NOMO-1 treated with dmso at 0.1 percent for 144 hours (cell line): ENCODE data around the gene THAP12.

ENCODE experiments used
- DNase-seq: peaks from one replicate; lab custom pipeline; 2025; ENCODE audit not compliant: unreplicated experiment; lab: John Stamatoyannopoulos, UW

THAP12 gene

DNA sequence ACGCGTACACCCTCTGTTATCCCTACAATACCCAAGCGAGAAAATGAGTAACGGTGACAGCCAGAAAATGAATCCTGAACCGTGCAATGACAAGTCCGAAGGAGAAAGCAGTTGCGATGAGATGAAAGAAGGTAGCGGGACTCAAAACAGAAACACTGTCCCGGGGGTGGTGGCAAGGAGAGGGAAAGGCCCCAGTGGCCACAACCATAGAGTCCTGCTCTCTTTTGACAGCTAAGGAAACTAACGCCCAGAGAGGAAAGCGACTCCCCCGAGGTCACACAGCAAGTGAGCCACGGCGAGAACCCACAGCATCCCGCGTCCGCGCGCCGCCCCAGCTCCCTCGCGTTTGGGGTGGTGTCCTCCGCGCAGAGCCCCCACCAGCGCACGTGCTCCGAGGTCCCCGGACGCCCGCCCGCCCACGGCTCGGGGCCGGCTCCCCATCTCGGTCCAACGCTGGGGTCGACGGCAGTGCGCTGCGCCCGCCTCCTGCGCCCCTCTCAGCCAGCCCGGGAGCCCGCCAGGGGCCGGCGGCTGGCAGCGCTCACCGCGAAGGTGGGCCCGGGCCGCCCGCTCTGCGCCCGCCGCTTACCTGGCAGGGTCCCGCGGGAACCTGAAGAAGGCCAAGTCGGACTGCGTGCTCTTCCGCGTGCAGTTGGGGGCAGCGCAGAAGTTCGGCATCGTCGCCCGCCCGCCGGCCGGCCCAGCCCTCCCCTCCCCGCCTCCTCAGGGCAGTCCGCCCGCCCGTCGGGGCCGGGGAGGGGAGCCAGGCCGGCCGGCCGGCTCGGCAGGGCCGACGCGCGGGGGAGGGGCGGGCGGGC, 564 bp downstream of the THAP12 start:
- peak; percentile 47 for DNase-seq

DNA sequence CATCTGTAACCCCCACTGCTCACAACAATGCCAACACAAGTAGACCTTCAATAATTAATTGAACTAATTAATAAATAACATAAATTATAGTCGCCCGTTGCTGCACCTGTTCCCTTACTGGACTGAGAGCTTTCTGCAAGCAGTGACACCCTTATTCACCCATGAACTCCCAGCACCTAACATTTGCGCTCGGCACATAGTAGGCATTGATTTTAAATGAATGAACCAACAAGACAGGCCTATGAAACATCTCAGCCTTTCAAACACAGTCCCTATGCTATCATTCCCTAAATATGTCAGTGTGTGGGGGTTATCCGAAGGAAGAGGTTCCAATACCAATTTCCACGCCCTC, 1.1 kb downstream of the THAP12 start:
- no peak for DNase-seq

DNA sequence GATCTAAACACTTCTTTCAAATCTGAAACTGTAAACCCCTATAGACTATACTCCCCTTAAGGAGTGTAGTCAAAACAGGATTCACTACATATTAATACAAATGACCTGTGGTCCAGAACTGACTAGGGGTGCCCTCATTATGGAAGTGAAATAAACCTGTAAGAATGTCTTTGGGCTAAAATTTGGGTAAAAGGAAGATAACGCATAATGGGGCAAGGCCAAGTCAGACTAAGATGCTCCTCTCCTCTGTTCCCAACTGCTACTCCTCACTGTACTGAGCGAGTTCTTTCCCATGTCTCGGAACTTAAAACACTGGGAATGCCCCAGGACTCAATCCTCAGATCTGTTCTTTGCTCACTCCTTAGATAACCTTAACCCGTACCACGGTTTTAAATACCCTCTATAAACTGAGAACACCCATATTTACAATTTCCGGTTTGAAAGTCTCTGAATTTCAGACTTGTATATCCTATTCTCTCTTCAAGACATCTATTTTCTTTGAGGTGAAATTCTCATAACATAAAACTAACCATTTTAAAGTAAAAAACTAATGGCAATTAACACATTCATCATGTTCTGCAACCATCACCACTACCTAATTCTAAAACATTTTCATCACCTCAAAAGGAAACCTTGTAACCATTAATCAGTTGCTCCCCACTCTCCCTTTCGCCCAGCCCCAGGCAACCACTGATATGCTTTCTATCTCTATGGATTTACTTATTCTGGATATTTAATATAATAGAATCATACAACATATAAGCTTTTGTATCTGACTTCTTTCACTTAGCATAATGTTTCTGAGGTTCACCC, 4.0 kb downstream of the THAP12 start:
- no peak for DNase-seq

GRCh38 chr11:76371170-76371569, 9.8 kb downstream of the THAP12 start:
- no peak for DNase-seq

GRCh38 chr11:76369406-76369805, 11.5 kb downstream of the THAP12 start:
- DNase-seq = no peak

- DNase-seq = no peak
Observed at GRCh38 chr11:76368490-76368889, 12.4 kb downstream of the THAP12 start.

- no peak for DNase-seq
Observed at GRCh38 chr11:76365038-76365679, 15.8 kb downstream of the THAP12 start.

DNA sequence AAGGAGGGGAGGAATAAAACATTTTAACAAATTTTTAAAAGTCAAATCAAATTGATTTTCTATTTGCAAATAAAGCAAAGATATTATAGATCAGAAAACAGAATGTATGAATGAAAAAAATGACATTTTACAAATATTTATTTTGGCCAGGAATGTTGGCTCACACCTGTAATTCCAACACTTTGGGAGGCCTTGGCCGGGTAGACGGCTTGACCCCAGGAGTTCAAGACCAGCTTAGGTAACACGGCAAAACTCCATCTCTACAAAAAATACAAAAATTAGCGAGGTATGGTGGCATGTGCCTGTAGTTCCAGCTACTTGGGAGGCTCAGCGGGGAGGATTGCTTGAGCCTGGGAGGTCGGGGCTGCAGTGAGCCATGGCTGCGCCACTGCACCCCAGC, 18.2 kb downstream of the THAP12 start:
- DNase-seq = no peak

GRCh38 chr11:76361776-76362175, 19.2 kb downstream of the THAP12 start:
- no peak for DNase-seq

DNA sequence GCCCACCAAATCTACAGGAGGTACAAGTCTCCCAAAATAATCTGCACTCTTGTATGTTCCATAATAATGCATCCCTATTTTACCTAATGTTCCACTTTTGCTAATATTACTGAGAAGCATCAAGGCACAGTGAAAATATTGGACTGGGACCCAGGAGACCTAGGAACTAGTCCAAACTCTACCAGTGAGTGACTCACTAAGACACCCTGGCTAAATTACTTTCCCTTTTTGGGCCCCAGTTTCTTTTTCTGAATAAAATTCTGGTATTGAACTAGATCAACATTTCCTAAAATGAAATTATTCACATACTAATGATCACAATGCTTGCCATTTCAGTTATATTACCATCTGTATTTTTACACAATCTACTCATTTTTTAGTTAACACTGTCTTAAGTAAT, 19.6 kb downstream of the THAP12 start:
- DNase-seq = no peak

GRCh38 chr11:76355172-76355571, 25.8 kb downstream of the THAP12 start:
- DNase-seq = no peak

DNA sequence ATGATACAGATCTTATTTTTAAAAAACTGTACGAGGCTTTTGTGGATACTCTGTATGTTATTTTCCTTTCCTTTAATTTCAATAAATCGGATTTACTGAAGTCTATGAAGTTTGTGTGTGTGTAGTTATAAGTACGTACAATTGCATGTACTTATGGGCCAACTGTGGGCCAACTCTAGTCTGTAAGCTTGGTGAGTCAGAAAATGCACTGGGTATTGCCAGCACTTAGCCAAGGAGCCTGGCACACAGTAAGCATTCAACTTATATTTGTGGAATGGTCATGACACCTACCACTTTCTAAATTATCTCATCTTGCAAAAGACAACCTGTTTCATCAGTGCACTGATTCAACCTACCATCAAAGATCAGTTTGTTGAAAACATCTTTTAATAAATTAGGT, 32.6 kb downstream of the THAP12 start:
- DNase-seq = no peak

DNA sequence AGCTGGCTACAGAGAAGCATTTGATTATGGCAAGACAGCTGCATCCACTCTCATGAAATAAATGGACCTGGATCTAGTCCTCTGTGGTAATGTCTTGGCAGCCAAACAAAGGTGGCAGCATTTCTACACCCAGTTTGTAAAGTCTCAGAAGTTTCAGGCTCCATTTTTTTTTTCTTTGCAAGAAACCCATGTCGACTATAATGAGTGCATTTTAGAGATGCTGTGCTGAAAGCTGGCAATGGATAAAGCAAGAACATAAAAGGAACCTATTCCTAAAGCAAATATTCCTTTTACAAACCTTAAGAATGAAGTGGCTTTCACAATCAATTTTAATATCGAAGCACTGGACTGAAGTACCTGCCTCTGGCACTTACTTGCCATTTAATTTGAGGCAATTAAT, 33.5 kb downstream of the THAP12 start:
- no peak for DNase-seq

- DNase-seq = peak; percentile 92
Observed at GRCh38 chr11:76339221-76339620, 41.7 kb downstream of the THAP12 start.

DNA sequence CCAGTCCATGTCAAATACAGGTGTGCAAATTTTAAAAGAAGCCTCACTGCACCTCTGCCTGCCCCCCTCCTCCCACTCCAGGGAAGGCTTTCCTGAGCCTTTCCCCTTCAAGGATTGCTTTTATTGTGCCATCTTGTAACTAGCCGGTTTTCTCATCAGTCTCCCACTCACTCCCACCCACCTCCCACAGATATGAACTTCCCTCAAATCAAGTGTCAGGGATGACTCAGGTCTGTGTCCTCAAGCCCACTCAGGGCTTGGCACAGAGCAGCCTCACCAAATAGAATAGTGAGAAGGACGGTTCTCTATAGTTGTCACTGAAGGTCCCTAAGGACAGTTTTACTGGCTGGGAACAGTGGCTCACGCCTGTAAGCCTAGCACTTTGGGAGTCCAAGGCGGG, 43.0 kb downstream of the THAP12 start:
- DNase-seq = no peak

DNA sequence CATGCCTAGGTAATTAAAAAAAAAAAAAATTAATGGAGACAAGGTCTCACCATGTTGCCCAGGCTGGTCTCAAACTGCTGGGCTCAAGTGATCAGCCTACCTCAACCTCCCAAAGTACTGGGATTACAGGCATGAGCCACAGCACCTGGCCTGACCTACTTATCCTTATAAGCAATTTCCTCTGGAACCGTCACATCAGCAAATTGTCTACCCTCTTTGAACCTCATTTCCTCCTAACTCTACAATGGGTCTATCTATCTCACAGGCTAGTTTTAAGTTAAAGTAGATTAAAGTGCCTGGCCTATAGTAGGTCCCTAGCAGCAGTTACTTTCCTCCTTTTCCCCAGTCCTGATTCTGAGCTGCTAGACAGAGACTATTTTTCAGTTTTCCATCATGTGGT, 43.5 kb downstream of the THAP12 start:
- DNase-seq = no peak

DNA sequence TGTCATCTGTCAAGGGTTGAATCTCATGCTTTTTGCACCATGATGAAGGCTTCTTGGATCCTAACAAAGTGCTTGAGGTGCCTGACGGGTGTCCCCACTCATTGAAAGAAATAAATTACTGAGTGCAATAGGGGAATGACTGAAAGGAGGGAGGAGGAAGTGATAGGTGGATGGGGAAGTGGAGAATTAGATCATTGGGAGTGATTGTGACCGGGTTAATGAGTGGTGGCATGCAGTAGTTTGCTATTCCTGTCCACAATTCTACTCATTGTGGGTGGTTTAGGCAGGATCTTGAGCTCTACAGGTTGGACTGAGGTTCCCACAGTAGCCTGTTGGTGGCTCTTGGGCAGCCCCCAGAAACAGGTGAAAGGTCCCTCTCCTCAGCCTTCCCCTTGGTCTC, 44.3 kb downstream of the THAP12 start:
- DNase-seq = peak; percentile 25

DNA sequence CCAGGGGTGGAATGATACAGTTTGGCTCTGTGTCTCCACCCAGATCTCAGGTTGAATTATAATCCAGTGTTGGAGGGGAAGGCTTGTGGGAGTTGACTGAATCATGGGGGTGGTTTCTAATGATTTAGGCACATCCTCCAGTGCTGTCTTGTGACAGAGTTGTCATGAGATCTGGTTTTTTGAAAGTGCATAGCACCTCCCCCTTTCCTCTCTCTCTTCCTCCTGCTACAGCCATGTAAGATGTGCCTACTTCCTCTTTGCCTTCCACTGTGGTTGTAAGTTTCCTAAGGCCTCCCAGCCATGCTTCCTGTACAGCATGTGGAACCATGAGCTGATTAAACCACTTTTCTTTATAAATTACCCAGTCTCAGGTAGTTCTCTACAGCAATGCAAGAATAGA, 45.1 kb downstream of the THAP12 start:
- peak; percentile 76 for DNase-seq

DNA sequence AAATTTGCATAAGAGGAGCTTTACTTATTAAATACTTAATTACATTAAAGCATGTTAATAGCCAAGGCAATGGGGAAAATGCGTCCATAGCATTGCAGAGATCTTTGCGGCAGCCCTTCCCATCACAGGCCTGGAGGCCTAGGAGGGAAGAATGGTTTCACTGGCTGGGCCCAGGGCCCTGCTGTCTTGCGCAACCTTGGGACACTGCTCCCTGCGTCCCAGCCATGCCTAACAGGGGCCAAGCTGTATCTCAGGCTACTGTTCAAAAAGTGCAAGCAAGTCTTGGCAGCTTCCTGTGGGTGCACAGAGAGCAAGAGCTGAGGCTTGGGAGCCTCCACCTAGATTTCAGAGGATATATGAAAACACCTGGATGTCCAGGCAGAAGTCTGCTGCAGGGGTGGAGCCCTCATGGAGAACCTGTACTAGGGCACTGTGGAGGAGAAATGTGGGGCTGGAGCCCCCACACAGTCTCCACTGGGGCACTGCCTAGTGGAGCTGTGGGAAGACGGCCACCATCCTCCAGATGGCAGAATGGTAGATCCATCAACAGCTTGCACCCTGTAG, 46.0 kb downstream of the THAP12 start:
- no peak for DNase-seq

- DNase-seq = no peak
Observed at GRCh38 chr11:76330651-76331050, 50.3 kb downstream of the THAP12 start.

DNA sequence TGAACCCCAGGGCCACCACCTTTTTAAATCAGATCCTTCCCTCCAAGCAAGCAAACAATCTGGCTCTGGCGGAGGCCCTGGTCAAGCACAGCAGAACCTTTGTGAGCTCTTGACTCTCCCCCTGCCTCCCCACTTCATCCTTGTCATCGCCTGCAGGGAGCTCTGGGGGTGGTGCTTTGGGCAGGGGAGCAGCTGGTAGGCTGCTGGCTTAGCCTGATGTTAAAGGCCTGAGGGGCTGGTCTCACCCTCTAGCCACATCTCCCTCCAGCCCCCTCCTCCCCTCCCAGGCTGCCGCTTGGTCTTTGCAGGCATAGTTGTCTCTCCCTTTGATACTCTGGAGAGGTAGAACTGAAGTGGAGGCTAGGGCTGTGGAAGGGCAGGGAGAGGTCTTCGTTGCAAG, 50.9 kb downstream of the THAP12 start:
- DNase-seq = no peak
